OCI-LY3 (cell line): ENCODE results near the gene OTOS.

Experiments used
- CTCF ChIP-seq: fragments of 200-600, 300-600 bp; sonication (generic); IDR thresholded peaks from 2 replicates; pipeline ENCODE4 v1.5.1; 2014; ENCODE audit warnings: antibody characterized with exemption, low read length, low read depth
- EZH2phosphoT487 ChIP-seq: fragments of 200-600 bp; shearing (Covaris generic); IDR thresholded peaks from 2 replicates; pipeline ENCODE4 v1.6.1; 2018; ENCODE audit warnings: antibody characterized with exemption, mixed run types, low read depth

- no peak for TF ChIP-seq CTCF
- no peak for TF ChIP-seq EZH2phosphoT487
Measured at GRCh38 chr2:240124651-240125030, 15.8 kb downstream of the OTOS start.
